HTERT RPE-1 (cell line): ENCODE measurements around the gene CWF19L1.

Experiments used
- in situ Hi-C: fragments of 300-500 bp; cut with MboI; formaldehyde crosslinking; loops from 4 replicates; pipeline ENCODE4 v1.14.3; 2020; ENCODE audit warnings: low sequenced_read_pairs

The CWF19L1 gene

DNA sequence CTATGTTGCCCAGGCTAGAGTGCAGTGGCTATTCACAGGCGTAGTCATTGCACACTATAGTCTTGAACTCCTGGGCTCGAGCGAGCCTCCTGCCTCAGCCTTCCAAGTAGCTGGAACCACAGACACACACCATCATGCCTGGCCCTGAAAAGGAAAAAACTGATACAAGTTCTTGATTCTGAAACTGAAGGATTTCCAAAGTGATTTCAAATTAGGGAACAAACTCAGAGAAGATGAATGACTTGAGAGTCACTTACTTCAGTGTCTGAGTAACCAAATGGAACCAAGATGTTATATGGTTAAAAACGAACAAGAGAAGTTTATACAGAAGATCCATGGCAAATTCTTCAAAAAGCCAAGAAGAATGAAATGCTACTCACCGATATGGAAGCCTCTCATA is 14.4 kb downstream of the CWF19L1 start:
- in situ Hi-C loops: no loop called here

DNA sequence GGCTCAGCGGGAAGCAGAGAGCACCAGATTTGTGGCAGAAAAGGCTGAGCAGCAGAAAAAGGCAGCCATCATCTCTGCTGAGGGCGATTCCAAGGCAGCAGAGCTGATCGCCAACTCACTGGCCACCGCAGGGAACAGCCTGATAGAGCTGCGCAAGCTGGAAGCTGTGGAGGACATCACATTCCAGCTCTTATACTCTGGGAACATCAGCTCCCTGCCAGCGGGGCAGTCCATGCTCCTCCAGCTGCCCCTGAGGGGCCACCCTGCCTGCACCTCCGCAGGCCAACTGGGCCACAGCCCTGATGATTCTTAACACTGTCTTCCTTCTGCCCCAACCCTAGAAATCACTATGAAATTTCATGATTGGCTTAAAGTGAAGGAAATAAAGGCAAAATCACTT is 18.6 kb downstream of the CWF19L1 start:
- in situ Hi-C loops: no loop called here

DNA sequence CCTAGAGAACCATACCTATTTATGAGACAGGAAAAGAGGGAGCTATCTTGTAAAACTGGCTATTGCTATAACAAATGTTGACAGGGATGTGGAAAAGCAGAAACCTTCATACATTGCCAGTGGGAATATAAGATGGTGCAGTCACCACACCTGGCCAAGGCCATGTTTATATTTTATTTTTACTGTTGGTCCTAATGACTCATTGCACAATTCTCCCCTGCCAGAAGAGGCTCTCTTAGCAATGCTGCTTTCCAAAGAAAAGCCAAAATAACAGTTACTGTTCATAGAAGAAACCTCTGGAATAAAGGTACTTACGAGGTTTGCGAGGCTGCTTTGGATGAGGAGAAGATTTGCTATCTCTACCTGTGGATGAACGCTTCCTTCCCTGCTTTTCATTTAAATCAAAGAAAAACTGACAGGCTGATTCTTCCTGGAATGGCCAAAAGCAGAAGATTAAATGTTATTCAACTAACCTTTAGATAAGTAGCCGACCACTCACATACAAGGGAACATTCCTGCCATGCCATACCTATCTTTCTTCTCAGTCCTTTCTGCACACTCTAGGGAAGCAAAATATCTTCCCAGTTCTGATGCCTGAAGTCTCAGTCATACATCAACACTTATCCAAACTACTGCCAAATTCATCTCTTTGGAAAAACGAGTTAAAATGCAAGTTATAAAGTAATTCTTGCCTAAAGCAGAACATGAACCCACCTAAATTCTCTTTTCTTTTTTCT is 21.8 kb downstream of the CWF19L1 start:
- in situ Hi-C loops: no loop called here

DNA sequence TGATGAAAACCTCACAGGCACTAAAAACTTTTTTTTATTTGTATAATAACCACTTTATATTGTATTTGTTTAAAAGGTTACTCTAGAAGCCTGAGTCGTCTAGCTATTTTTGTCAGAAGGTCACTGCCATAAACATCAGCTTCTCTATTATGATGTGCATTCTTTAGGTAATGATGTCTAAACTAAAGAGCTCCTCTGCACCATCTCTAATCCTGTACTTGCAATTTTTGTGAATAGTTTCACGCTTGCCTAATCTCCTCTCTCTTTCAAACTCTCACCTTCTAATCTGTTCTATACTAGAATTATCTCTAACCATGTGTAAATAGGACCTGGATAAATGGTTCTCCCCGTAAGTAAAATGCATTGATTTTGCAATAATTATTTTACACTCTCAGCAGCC is 27.6 kb downstream of the CWF19L1 start:
- in situ Hi-C loops: no loop called here

DNA sequence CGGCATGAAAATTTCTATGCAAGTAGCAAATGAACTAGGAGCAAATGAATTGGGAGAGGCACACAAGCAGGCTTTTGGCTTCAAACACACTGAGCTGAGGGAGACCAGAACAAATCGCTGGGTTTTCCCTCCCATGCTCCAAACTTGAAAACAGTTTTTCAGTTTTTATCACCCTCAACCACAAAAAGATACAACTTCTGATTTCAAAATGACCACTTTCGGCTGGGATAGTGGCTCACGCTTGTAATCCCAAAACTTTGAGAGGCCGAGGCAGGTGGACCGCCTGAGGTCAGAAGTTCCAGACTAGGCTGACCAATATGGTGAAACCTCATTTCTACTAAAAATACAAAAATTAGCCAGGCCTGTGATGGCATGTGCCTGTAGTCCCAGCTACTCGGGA is 29.0 kb downstream of the CWF19L1 start:
- in situ Hi-C loops: no loop called here

DNA sequence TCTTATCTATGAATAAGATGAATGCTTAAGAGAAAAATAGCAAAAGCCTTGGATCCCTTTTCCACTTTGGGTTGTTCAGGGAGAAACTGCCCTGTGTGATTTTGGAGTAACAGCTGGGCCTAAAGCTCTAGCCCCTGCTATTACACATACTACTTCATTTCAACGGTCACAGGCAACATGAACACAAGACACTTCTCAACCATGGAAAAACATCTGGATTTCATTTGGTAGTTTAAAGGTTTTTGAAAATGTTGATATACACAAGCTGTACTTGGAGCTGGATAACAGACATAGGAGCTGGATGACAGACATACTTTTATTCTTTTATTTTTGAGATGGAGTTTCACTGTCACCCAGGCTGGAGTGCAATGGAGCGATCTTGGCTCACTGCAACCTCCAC is 35.3 kb downstream of the CWF19L1 start:
- in situ Hi-C loops: no loop called here

DNA sequence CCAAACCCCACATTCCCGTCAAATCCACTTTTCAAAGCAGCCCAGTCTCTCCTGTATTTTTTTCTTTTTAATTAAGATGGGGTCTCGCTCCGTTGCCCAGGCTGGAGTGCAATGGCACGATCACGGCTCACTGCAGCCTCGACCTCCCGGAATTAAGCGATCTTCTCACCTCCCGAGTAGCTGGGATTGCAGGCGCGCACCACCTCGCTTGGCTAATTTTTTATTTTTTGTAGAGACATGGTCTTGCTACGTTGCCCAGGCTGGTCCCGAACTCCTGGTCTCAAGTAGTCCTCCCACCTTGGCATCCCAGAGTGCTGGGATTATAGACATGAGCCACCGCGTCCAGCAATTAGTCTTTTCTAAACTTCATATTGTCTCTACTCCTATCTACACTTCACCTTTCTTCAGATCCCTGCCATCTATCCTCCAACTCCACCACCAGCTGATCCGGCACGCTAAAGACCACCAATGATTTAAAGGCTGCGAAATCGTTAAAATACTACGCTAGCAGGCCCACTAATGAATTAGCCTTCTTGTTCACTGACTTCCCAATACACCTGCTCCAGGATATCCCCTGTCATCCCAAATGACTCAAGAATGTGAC is 37.5 kb downstream of the CWF19L1 start:
- in situ Hi-C loops: no loop called here

DNA sequence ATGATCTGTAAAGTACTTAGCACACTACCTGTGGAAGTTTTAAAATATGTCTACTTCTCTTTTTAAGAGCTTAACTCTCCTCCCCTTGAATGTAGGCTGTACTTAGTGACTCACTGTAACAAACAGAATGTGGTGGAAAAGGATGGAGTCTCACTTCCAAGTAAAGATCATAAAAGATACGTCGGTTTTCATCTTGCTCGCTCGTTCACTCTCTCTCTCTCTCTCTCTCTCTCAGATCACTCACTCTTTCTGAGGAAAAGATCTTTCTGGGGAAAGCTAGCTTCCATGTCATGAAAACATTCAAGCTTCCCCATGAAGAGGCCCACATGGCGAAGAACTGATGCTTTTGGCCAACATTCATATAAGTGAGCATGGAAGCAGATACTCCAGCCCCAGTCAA is 43.6 kb downstream of the CWF19L1 start:
- in situ Hi-C loops: no loop called here

DNA sequence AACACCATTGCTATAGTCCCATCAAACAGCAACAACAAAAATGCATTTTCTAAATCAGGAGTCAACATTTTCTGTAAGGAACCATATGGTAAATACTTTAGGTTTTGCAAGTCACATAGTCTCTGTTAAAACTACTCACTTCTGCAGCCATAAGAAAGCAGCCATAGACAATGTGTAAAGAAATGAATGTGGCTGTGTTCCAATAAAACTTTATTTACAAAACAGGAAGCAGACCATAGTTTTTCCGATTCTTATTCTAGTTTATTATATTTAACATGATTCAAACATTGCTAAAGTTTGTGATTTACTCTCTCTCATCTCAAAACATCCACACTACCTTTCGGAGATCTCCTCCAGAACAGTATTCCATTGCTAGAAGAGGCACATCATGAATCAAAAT is 44.9 kb downstream of the CWF19L1 start:
- in situ Hi-C loops: no loop called here

DNA sequence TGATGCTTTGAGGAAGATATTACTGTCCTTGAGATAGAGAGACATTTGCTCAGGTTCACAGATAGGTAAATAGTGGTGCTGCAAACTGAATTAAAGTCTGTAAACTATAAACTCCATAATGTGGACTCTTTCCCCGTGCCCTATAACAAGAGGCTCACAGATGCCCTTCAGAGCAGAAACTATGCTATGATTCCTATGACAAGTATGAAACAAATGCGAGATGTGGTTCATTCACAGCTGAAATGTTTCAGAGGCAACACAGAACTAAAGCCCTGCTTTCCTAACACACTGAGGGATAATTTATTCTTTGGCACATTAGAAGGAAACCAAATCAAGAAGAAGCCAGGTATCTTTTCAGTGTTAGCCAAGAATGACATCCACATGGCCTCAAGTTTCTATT is 51.4 kb downstream of the CWF19L1 start:
- in situ Hi-C loops: no loop called here

DNA sequence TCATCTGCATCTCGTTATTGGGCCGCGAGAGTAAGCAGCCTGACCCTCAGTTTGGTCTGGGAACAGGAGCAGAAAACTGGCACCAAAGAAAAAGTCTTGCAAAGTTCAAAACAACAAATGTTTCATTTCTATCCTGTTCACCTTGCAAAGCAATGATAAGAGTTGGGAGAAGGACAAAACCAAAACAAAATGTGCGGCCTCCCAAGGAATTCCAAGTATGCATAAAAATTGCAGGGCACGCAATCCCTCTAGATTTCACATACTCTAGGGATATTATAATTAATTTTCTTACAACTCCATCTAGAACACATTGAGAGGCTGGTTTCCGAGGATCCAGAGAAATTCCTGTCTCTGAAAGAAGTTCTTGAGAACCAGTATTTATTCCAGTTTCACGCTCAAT is 58.1 kb downstream of the CWF19L1 start:
- in situ Hi-C loops: no loop called here

DNA sequence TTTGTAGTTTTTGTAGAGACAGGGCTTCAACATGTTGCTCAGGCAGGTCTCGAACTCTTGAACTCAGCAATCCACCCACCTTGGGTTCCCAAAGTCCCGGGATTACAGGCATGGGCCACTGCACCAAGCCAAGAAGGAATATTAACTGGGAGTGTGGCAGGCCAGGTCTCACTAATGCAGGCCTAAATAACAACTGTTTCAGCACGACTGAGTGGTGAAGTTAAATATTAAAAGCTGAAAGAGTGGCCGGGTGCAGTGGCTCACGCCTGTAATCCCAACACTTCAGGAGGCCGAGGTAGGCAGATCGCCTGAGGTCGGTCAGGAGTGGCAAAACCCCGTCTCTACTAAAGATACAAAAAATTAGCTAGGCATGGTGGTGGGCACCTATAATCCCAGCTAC is 59.2 kb downstream of the CWF19L1 start:
- in situ Hi-C loops: no loop called here

DNA sequence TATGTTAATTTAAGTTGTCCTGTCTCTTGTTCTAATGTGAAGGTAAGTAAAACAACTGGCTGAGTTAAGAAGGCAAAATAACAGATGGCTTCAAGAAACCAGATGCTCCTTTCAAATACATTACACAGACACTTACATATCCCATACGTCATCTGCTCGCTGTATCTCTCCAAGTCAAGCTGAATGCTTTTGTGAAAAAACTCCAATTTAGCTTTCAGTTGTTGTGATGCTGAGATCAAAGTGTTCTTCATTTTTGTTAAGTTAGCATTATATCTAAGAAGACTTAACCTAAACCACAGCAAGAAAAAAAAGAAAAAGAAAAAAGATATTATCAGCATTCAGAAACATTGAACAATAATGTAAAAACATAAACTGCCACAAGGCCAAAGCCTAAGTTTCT is 63.1 kb downstream of the CWF19L1 start:
- in situ Hi-C loops: no loop called here

DNA sequence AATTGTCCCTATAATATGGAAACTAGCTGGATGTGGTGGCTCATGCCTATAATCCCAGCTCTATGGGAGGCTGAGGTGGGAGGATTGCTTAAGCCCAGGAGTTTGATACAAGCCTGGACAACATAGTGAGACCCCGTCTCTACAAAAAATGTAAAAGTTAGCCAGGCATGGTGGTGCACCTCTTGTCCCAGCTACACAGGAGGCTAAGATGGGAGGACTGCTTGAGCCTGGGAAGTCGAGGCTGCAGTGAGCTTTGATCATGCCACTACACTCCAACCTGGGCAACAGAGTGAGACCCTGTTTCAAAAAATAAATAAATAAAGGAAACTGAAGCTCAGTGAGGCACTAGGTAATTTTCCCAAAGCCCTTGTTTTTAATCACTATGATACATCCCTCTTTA is 65.9 kb downstream of the CWF19L1 start:
- in situ Hi-C loops: no loop called here

DNA sequence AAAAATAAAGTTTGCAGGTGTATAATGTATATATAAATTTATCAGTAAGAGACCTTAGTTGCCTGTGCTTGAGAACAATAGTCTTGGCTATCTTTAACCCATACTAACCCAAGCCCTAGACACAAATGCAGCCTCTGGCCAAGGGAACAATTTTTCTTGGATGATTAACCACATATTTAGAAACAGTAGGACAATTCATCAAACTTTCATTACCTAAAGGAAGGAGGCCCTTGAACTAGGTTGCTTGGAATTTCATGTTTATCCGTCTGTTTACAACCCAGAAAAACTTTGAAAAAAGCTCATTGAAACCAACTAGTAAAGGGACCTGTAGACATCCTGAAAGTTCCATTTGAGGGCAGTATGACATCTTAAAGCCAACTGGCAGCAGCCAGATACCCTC is 72.7 kb downstream of the CWF19L1 start:
- in situ Hi-C loops: no loop called here

DNA sequence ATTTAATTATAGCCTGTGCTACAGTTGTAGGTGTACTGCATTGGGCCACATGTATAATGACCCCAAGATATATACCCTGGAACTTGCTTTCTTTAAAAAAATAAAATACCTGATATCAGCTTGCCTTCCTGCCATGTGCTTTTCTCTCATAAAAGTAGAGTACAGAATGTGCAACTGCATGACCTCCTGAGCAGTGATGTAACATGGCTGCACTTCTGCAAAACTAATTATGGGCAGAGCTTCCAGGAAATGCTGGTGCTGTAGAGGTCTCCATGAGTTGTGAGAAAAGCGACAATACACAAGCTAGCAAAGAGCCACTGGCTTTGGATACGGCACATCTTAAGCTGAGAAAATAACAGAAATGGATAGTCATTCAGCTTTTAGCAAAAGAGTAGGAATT is 75.1 kb downstream of the CWF19L1 start:
- in situ Hi-C loops: no loop called here

DNA sequence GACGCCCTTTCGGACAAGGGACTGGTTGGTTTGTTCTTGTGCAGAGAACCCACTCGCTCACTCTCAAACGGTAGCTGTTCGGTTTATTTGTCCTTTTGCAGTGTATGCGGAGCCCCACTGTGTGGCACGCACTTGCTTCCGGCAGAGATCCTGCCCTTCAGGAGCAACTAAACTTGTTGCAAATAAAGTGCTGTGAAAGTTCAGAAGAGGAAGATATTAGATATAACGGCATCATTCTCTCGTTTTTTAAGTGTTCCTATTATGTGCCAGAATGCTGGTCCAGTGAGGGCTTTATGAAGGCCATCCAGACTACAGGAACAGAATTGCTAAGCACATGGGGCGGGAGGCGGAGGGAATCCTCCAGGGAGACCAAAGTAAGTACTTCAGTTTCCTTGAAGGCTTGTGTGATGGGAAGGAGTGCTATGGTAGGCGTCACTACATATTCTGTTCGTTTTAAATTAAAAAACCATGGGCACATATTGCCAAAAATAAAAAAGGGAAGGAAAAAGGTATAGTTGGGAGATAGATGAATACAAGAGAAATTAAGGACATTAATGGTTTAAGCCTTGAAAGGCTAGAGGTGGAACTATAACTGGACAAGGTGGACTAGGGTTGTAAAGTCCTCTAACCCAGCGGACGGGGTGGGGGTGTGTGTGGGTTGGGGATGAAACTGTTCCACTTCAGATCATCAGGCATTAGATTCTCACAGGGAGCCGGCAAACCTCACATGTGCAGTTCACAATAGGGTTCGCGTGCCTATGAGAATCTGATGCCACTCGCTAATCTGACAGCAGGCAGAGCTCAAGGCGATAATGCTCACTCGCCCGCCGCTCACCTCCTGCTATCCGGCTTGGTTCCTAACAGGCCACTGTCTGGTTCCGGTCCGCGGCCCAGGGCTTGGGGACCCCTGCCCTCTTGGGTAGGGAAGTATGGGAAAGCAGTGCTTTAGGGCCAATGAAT is 80.9 kb downstream of the CWF19L1 start:
- in situ Hi-C loops: no loop called here

DNA sequence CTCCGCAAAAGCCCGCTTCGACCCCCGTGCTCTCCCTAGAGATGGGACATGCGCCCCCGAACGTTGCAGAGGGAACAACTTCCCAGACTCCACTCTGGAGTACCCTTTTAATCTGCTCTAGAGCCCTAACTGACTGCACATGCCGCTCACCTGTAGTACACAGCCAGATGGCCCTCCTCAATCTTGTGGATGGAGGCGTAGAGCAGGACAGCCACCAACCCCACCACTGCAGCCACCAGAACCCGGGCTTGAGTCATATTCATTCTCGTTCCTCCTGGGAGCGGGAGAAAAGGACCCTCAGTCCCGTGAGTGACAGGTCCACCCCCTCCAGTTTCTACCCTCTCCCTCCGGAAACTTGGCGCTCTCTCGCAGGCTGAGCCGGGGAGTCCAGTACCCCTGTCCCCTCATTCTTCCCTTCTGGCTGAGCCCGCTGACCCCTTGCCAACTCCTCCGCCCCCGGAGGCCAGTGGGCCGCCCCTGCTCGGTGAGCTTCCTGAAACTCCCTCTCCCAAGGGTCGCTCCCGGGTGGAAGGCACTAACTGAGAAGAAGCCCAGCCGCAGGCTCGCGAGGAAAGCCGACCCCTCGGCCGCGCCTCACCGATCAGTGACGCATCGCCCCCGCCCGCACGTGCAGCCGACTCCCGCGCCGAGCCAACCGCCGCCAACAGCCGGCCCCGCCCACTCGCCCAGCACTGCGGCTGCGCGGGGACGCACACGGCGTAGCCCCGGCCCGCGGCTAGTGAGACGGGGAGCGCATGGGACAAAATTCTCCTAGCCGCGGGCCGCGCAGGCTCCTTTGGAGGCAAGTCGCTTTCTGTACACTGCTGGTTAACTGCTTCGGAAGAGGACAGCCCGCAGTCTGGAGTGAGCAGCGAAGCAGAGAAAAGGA is 81.8 kb downstream of the CWF19L1 start, which contains the start of gene ERLIN1:
ERLIN1 (minus strand) TSS at position 666 of the 889 bp plus-strand sequence; CDS start at position 263, 403 bp downstream.
- in situ Hi-C loops: no loop called here

DNA sequence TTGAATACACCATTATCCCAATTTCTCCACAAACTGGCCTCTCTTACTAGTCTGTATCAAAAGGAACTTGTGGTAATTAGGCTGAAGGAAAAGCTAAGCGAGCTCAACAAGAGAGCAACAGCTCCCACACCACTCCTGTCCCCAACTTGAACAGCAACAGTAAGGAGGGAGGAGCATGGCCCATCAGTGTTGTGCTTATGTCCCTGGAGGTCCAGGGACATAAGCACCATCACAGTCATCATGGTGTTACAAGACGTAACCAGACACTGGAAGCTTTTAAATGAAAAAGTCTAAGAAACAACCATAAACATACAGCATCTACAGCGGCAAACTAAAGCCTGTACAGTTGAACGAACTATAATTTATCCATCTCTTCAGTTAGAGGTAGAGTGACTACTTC is 82.6 kb downstream of the CWF19L1 start:
- in situ Hi-C loops: no loop called here

DNA sequence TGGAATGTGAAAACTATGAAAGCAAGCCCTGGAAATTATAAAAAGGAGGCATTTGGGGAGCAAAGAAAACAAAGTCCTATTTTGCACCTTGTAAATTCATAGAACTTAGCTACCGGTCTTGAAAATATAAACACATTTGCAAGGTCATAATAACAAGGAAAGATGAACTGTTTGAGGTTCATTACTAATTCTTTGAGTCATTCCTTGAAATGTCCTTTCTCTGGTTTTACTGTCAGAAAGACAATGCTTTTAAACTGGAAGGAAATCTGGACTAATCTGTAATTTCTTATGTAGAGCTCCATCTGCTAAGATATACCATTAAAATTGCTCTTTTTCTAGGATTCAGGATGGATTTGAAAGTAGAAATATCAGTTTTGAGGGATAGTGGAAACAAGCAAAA is 83.0 kb downstream of the CWF19L1 start:
- in situ Hi-C loops: no loop called here

DNA sequence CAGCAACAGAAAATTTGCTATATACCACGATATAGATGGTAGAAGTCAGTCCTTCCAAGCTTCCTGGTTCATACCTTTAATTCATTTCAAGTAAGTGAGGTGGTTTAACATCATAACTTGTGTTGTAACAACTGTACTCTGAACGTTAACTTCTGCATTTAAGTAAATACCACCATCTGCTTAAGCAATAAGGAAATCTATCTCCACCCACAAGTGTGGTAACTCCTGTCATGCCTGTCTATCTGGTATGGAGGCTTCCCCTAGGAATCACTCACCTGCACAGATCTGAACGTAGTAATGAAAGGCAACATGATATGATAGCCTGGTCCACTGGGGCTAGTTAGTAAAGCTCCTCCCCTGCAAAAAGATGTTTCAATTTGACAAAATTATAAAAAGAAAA is 84.0 kb downstream of the CWF19L1 start:
- in situ Hi-C loops: no loop called here
